ENCODE measurements around the gene CERS5. TPM values are rescaled to one million over a fixed set of nuclear protein-coding genes. Genes with fewer than 3 reads are reported as not detected.

Gene CERS5
- polyA plus RNA-seq, 1 of the 3 experiments (the other 2 are of a cell fraction): 56.9 TPM

GRCh38 chr12:50127546-50127945 is 39.6 kb downstream of the CERS5 start:
- CTCF ChIA-PET: interaction anchor here (0.9 to 10.9 kb wide), 4 partner anchors 13 to 187 kb away, joined by 3 to 84 read pairs (median 6); partner anchors contain the start of gene COX14
- WGBS (ENCODE audit: low lambda C conversion rate): 92% methylated on average over 2 of the region's 2 CpGs
- TF ChIP-seq FOXM1 (IDR thresholded peaks at IDR 0.05; ENCODE audit: low read depth) (no peak), SMC3 (IDR thresholded peaks at IDR 0.05; ENCODE audit: low read depth, low read length) (no peak), CTCF (IDR thresholded peaks at IDR 0.05) (no peak), ZBTB33 (IDR thresholded peaks at IDR 0.05; ENCODE audit: borderline replicate concordance, low read depth) (no peak), MEF2A (IDR thresholded peaks at IDR 0.05; ENCODE audit: borderline replicate concordance, low read depth) (no peak), RXRA (IDR thresholded peaks at IDR 0.05; ENCODE audit: borderline replicate concordance, low read depth) (no peak), SIN3A (IDR thresholded peaks at IDR 0.05; ENCODE audit: borderline replicate concordance, low read depth, low read length) (no peak), EZH2phosphoT487 (IDR thresholded peaks at IDR 0.05; ENCODE audit: borderline replicate concordance, low read depth) (no peak), POLR2AphosphoS5 (IDR thresholded peaks at IDR 0.05; ENCODE audit: low read depth, low read length) (no peak), FOSL2 (IDR thresholded peaks at IDR 0.05; ENCODE audit: borderline replicate concordance, low read depth) (no peak)
- TF ChIP-seq, protein P1, sequence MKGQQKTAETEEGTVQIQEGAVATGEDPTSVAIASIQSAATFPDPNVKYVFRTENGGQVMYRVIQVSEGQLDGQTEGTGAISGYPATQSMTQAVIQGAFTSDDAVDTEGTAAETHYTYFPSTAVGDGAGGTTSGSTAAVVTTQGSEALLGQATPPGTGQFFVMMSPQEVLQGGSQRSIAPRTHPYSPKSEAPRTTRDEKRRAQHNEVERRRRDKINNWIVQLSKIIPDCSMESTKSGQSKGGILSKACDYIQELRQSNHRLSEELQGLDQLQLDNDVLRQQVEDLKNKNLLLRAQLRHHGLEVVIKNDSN (IDR thresholded peaks at IDR 0.05; ENCODE audit: borderline replicate concordance, low read depth): no peak
- Histone ChIP-seq H3K27ac (ENCODE audit: low read depth in 2 of 2, low read length in 1 of 2) (no peak overlapping the region), H3K9me2 (no peaks in the 10 kb centered on the region), H3K9ac (no peak overlapping the region), H3K4me2 (no peak overlapping the region), H2AFZ (ENCODE audit: low read depth) (no peak overlapping the region), H3F3A (replicated peaks; ENCODE audit: insufficient read depth) (peaks cover 21% of the 10 kb centered on the region), H3K4me1 (ENCODE audit: control insufficient read depth in 1 of 2, insufficient read depth in 2 of 2, low read depth in 1 of 2, low read length in 1 of 2) (peaks cover 3 to 5% of the 10 kb centered on the region in 2 experiments; a peak in 2 of 4 replicates), H3K79me2 (ENCODE audit: insufficient read depth) (peaks cover 26% of the 10 kb centered on the region), H3K9me3 (no peaks in the 10 kb centered on the region), H3K36me3 (replicated peaks in 1 of 2; ENCODE audit: control insufficient read depth in 1 of 2, insufficient read depth in 2 of 2, low read length in 1 of 2) (peaks cover 27 to 50% of the 10 kb centered on the region in 2 experiments), H3K4me3 (ENCODE audit: low read depth in 2 of 2, low read length in 1 of 2) (no peak overlapping the region), H3K27me3 (ENCODE audit: insufficient read depth) (no peaks in the 10 kb centered on the region), H4K20me1 (ENCODE audit: insufficient read depth) (no peaks in the 10 kb centered on the region)
- POLR2A ChIA-PET: interaction anchor here (0.8 kb wide), 1 partner anchor 42 kb away, joined by 3 read pairs; the partner anchor contains the start of gene SMARCD1
- no peak for DNase-seq

DNA sequence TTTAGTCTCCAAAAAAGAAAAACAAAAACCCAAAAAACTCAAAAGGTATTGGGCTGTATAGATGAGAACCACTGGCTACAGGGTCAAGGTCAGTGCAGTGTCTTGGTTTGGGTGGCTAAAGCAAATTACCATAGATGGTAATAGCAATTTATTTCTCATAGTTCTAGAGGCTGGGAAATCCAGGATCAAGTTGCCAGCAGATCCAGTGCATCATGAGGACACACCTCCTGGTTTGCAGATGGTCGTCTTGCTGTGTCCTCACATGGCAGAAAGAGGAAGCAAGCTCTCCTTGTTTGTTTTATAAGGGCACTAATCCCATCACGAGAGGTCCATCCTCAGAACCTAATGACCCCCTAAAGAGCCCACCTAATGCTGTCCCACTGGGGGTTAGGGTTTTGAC is 44.0 kb downstream of the CERS5 start:
- Histone ChIP-seq H3K79me2 (ENCODE audit: insufficient read depth) (peaks cover 30% of the 10 kb centered on the region), H3K4me2 (no peak overlapping the region), H3K4me1 (ENCODE audit: control insufficient read depth in 1 of 2, insufficient read depth in 2 of 2, low read depth in 1 of 2, low read length in 1 of 2) (no peaks in the 10 kb centered on the region; a peak in 1 of 4 replicates), H3K4me3 (ENCODE audit: low read depth in 2 of 2, low read length in 1 of 2) (no peak overlapping the region), H4K20me1 (ENCODE audit: insufficient read depth) (no peaks in the 10 kb centered on the region), H3K36me3 (replicated peaks in 1 of 2; ENCODE audit: control insufficient read depth in 1 of 2, insufficient read depth in 2 of 2, low read length in 1 of 2) (peaks cover 18 to 33% of the 10 kb centered on the region in 2 experiments), H3K9me2 (no peaks in the 10 kb centered on the region), H3K9me3 (no peaks in the 10 kb centered on the region), H2AFZ (ENCODE audit: low read depth) (no peak overlapping the region), H3F3A (replicated peaks; ENCODE audit: insufficient read depth) (peaks cover 9% of the 10 kb centered on the region), H3K27me3 (ENCODE audit: insufficient read depth) (no peaks in the 10 kb centered on the region), H3K27ac (ENCODE audit: low read depth in 2 of 2, low read length in 1 of 2) (no peak overlapping the region), H3K9ac (no peak overlapping the region)
- CTCF ChIA-PET: interaction anchor here (1.9 to 10.9 kb wide), 2 partner anchors 9 to 12 kb away, joined by 10 to 84 read pairs; partner anchors contain the start of gene COX14
- POLR2A ChIA-PET: no interaction called here
- 94% methylated on average over 2 of the region's 2 CpGs for WGBS (ENCODE audit: low lambda C conversion rate)
- no peak for DNase-seq
- TF ChIP-seq TCF12 (IDR thresholded peaks at IDR 0.05) (no peak), YY1 (IDR thresholded peaks at IDR 0.05; ENCODE audit: low read depth) (no peak), FOXM1 (IDR thresholded peaks at IDR 0.05; ENCODE audit: low read depth) (no peak), MEF2A (IDR thresholded peaks at IDR 0.05; ENCODE audit: borderline replicate concordance, low read depth) (no peak), TAF1 (IDR thresholded peaks at IDR 0.05; ENCODE audit: borderline replicate concordance, low read depth, low read length) (no peak), NRF1 (IDR thresholded peaks at IDR 0.05; ENCODE audit: low read depth, low read length) (no peak), CTCF (IDR thresholded peaks at IDR 0.05) (no peak), TEAD4 (IDR thresholded peaks at IDR 0.05; ENCODE audit: borderline replicate concordance, insufficient read depth) (no peak), RCOR1 (IDR thresholded peaks at IDR 0.05; ENCODE audit: low read length) (no peak), RXRA (IDR thresholded peaks at IDR 0.05; ENCODE audit: borderline replicate concordance, low read depth) (no peak), SMC3 (IDR thresholded peaks at IDR 0.05; ENCODE audit: low read depth, low read length) (no peak), ELF1 (IDR thresholded peaks at IDR 0.05) (no peak), FOSL2 (IDR thresholded peaks at IDR 0.05; ENCODE audit: borderline replicate concordance, low read depth) (no peak)
- TF ChIP-seq, protein P2, sequence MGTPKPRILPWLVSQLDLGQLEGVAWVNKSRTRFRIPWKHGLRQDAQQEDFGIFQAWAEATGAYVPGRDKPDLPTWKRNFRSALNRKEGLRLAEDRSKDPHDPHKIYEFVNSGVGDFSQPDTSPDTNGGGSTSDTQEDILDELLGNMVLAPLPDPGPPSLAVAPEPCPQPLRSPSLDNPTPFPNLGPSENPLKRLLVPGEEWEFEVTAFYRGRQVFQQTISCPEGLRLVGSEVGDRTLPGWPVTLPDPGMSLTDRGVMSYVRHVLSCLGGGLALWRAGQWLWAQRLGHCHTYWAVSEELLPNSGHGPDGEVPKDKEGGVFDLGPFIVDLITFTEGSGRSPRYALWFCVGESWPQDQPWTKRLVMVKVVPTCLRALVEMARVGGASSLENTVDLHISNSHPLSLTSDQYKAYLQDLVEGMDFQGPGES (IDR thresholded peaks at IDR 0.05; ENCODE audit: low read depth, low read length): no peak
